MCF 10A (cell line): ENCODE data around the gene TRRAP. TPM values are rescaled to one million over a fixed set of nuclear protein-coding genes. Genes with fewer than 3 reads are reported as not detected.

ENCODE experiments used
- BruUV-seq: library from RNA; stranded (reverse); fragments of 400-500 nt; replicated peaks from 2 replicates; lab custom pipeline; 2021; lab: Mats Ljungman, UMichigan
- CTCF ChIA-PET: fragments of 300-600 bp; sonication (Branson Sonifier 250); formaldehyde crosslinking; extraction: SDS; loops from one replicate; lab custom pipeline; 2021; ENCODE audit warnings: antibody characterized with exemption, inconsistent platforms; lab: Yijun Ruan, JAX
- POLR2A ChIA-PET: fragments of 300-600, 350-650 bp; sonication (Branson Sonifier 250); formaldehyde crosslinking; extraction: SDS; loops from one replicate; lab custom pipeline; 2020; ENCODE audit warnings: antibody characterized with exemption, inconsistent platforms; lab: Yijun Ruan, JAX
- DNase-seq: peaks from one replicate; pipeline ENCODE4 v3.0.0-alpha.2; 2018; ENCODE audit not compliant: unreplicated experiment
- H3K27ac Mint-ChIP-seq: one replicate; pipeline ENCODE4 v1.8.0; 2022; ENCODE audit warnings: mild to moderate bottlenecking, low read depth, mixed read lengths; ENCODE audit not compliant: unreplicated experiment
- H3K27me3 Mint-ChIP-seq: one replicate; pipeline ENCODE4 v1.8.0; 2022; ENCODE audit warnings: mixed read lengths; ENCODE audit not compliant: insufficient read depth, unreplicated experiment
- H3K36me3 Mint-ChIP-seq: one replicate; pipeline ENCODE4 v1.8.0; 2022; ENCODE audit warnings: mild to moderate bottlenecking, moderate library complexity, mixed read lengths; ENCODE audit not compliant: insufficient read depth, unreplicated experiment
- H3K4me1 Mint-ChIP-seq: one replicate; pipeline ENCODE4 v1.8.0; 2022; ENCODE audit warnings: mixed read lengths; ENCODE audit not compliant: insufficient read depth, unreplicated experiment
- H3K4me3 Mint-ChIP-seq: one replicate; pipeline ENCODE4 v1.8.0; 2022; ENCODE audit warnings: mild to moderate bottlenecking, moderate library complexity, mixed read lengths; ENCODE audit not compliant: unreplicated experiment
- H3K9me3 Mint-ChIP-seq: one replicate; pipeline ENCODE4 v1.8.0; 2022; ENCODE audit warnings: mixed read lengths; ENCODE audit not compliant: unreplicated experiment
- CTCF ChIP-seq: fragments of 200-600 bp; IDR thresholded peaks from one replicate; pipeline ENCODE4 v1.8.0; 2022; ENCODE audit warnings: antibody characterized with exemption, mild to moderate bottlenecking; ENCODE audit not compliant: unreplicated experiment
- intact Hi-C: fragments of 100-400 bp; cut with micrococcal nuclease; formaldehyde crosslinking; loops from 2 replicates; pipeline ENCODE4 v1.14.1; 2022
- total RNA-seq: library from RNA; stranded (reverse); gene quantifications from 2 replicates; pipeline ENCODE4 v1.2.3, GENCODE V29; 2022

The TRRAP gene
- total RNA-seq, 1 experiment from 2014 or later, result 30.4 TPM

DNA sequence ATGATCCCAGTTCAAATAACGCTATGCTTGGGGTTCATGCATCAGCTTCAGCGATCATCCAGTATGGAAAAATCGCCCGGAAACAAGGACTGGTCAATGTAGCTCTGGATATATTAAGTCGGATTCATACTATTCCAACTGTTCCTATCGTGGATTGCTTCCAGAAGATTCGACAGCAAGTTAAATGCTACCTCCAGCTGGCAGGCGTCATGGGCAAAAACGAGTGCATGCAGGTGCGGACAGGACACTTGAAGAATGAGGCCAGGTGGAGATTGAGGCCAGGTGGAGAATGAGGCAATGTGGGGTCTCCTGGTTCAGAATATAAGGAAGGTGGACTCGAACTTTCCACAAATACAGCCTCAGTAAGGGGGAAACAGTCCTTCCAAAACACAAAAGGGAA lies 105.8 kb downstream of the TRRAP start:
- Mint-ChIP-seq H3K27me3 (no peaks in the 10 kb centered on the region), H3K4me1 (no peaks in the 10 kb centered on the region), H3K27ac (no peak overlapping the region), H3K36me3 (peaks cover 99% of the 10 kb centered on the region), H3K4me3 (no peak overlapping the region), H3K9me3 (peaks cover 7% of the 10 kb centered on the region)
- BruUV-seq, result no TSS peak
- ChIA-PET CTCF (interaction anchor here (0.8 kb wide), 1 partner anchor 19 kb away, joined by 5 read pairs; no protein-coding TSS in a partner anchor), POLR2A (no interaction called here)
- no peak for TF ChIP-seq CTCF
- no peak for DNase-seq
- intact Hi-C loops, result no loop called here

DNA sequence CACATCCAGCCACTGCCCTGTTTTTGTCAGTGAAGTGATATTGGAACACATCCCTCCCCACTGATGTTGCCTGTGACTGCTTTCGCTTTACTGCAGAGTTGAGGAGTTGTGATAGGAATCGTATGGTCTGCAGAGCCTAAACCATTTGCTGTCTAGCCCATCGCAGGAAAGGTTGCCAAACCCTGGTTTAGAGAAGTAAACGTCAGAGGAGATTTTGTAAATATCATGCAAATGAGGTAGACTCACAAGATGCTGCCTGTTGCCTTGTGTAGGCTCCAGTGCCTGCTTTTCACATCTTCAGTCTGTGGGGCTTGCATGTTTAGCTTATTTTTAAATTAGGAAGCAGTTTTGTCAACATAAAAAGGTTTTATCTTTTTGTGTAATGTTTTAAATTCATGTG lies 107.1 kb downstream of the TRRAP start:
- Mint-ChIP-seq H3K36me3 (peaks cover 99% of the 10 kb centered on the region), H3K4me1 (no peaks in the 10 kb centered on the region), H3K27ac (no peak overlapping the region), H3K9me3 (peaks cover 7% of the 10 kb centered on the region), H3K4me3 (no peak overlapping the region), H3K27me3 (no peaks in the 10 kb centered on the region)
- BruUV-seq, result no TSS peak
- ChIA-PET CTCF (no interaction called here), POLR2A (no interaction called here)
- no peak for DNase-seq
- no peak for TF ChIP-seq CTCF
- intact Hi-C loops, result no loop called here

- intact Hi-C loops, result no loop called here
- POLR2A ChIA-PET, result interaction anchor here (0.9 kb wide), 1 partner anchor 14 kb away, joined by 4 read pairs; no protein-coding TSS in a partner anchor
- Mint-ChIP-seq H3K4me3 (no peak overlapping the region), H3K36me3 (peaks cover 99% of the 10 kb centered on the region), H3K4me1 (no peaks in the 10 kb centered on the region), H3K27ac (no peak overlapping the region), H3K27me3 (no peaks in the 10 kb centered on the region), H3K9me3 (peaks cover 7% of the 10 kb centered on the region)
- no TSS peak for BruUV-seq
- no peak for DNase-seq
- CTCF ChIA-PET, result interaction anchor here (0.6 to 0.9 kb wide), 2 partner anchors 13 to 25 kb away, joined by 3 to 4 read pairs; no protein-coding TSS in a partner anchor
- TF ChIP-seq CTCF, result no peak
Measured at GRCh38 chr7:98985945-98986344, 107.6 kb downstream of the TRRAP start.

- no TSS peak for BruUV-seq
- no peaks in the 10 kb centered on the region for H3K4me1 Mint-ChIP-seq
- peaks cover 7% of the 10 kb centered on the region for H3K9me3 Mint-ChIP-seq
- no peaks in the 10 kb centered on the region for H3K27me3 Mint-ChIP-seq
- no peak for TF ChIP-seq CTCF
- no peak for DNase-seq
- no peak overlapping the region for H3K27ac Mint-ChIP-seq
- ChIA-PET CTCF (interaction anchor here (0.6 to 0.8 kb wide), 3 partner anchors 29 to 361 kb away, joined by 3 to 4 read pairs (median 3); no protein-coding TSS in a partner anchor), POLR2A (no interaction called here)
- no peak overlapping the region for H3K4me3 Mint-ChIP-seq
- peaks cover 95% of the 10 kb centered on the region for H3K36me3 Mint-ChIP-seq
- intact Hi-C loops, result no loop called here
Measured at GRCh38 chr7:98988641-98989040, 110.3 kb downstream of the TRRAP start.
